GM19452 (cell line): Measurements from ENCODE around the gene PHACTR3.

Experiments
- ATAC-seq: cut with Tn5 transposase; IDR thresholded peaks from one replicate; pipeline ENCODE4 v1.9.1; 2021; ENCODE audit not compliant: unreplicated experiment

PHACTR3 gene

DNA sequence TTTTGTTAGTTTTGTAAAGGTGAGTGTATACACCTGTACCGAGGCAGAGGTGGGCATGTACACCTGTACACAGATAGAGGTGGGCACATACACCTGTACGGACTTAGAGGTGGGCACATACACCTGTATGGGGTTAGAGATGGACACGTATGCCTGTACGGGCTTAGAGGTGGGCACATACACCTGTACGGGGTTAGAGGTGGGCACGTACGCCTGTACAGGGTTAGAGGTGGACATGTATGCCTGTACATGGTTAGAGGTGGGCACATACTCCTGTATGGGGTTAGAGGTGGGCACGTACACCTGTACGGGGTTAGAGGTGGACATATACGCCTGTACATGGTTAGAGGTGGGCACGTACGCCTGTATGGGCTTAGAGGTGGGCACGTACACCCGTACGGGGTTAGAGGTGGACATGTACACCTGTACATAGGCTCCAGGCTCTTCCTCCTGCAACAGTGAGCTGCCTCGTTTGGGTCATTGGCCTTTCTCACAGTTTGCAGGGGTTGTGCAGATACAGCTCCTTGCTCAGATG is 63.7 kb downstream of the PHACTR3 start:
- ATAC-seq = no peak

DNA sequence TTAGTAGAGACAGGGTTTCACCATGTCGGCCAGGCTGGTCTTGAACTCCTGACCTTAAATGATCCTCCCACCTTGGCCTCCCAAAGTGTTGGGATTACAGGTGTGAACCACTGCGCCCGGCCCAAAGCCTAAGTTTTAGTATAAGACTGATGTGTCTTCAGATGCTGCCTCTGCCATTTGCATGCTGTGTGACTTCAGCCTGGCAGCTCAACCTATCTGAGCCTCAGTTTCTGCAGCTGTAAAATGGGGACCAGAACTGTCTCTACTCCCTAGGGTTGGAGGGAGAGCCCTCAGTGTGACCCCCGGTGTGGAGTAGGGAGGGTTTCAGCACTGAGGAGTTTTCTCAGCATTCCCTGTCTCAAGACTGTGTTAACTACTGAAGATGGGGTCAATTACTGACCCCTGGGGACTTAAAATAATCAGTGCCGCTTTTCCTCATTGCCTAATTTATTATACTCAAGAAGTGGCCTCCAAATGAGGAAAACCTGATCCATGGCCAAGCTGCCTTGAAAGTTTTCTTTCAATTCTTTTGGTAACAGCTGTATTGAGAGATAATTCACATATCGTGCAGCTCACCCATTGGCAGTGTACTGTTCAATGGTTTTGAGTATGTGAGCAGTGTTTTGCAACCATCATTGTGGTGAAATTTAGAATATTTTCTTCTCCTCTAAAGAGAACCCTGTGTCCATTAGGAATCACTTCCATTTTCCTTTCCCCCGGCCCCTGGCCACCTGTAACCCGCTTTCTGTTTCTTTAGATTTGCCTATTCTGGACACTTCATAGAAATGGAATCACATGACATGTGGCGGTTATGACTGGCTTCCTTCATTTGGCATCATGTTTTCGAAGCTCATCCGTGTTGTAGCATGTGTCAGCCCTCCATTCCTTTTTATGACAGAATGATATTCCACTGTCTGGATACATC is 64.8 kb downstream of the PHACTR3 start:
- ATAC-seq = no peak

DNA sequence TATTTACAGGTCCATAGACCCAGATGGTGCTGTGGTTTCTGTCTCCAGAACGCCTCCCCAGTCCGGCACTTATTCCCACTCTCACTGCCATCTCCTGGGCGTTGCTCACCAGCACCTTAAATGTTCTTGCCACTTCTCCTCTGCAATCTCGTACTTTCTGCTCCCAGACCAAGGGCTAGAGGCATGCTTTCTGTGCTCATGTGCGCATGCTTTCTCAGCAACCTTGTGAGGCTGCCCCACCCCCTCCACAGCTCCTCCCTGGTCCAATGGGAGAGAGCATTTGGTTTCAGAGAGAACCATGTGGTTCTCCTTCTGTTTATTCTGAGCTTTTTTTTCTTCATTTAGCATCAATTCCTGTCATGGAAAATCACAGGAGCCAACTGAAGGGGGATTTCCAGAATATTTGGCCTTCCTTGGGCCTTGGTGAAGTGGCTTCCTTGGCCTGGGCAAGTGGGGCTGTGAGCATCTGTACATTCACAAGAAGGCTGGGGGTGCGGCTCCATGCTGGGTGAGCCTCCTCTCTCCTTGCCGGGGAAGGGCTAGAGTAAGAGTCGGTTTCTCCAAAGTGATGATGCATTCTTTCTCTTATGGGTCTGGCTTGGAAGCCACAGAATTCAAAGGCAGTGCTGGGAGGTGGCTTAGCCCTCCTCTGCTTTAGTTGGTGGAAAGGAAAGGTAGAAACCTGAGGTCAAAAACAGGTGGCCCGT is 66.6 kb downstream of the PHACTR3 start:
- no peak for ATAC-seq

DNA sequence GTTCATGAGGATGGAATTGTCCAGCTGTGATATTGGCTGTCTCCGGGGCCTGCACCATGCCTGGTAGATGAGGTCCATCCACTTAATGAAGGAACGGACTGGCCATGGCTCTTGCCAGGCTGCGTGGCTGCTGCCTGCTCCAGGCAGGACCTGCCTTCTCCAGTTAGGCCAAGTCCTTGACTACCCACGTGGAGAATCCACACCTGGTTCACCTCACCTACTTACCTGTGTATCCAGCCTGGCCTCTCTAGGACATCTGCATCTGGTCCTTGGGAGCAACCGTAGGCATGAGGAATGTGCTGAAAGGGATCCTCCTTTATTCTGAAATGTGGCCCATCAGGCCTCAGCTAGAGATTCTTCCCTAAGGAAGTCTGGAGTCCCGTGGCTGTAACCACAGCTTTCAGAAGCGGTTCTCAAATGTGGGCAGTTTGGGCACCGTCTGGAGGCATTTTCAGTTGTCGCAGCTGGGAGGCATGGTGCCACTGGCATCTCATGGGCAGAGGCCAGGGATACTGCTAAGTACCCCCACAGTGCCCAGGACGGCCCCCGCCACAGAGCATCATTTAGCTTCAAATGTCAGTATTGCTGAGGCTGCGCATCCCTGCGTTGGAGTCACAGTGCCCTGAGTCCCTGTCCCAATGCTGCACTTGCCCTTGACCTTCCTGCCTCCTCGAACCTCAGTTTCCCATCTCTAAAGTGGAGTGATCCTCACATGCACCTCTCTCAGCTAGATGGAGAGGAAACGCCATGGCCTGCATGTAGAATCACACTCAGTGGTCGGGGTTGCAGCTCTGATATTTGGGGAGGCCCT is 67.5 kb downstream of the PHACTR3 start:
- no peak for ATAC-seq

DNA sequence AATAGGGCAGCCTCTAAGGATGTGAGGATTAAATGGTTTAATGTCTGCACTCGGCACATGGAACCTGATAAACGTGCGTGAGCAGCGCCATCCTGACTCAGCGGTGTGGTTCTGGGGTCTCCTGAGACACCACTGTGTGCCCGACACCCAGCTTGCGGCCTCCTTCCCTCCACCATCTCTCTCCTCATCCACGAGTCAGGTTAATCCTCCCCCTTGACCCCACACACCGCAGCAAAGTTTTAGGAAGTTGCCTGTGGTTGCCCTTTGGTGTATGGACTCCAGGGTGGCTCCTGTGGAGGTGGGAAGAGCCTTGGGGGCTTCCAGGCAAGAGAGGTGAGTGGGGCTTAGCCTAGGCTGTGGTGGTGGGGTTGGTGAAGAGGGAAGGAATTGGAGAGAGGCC is 68.2 kb downstream of the PHACTR3 start:
- no peak for ATAC-seq

- ATAC-seq = no peak
Measured at GRCh38 chr20:59673288-59673997, 69.1 kb downstream of the PHACTR3 start.

DNA sequence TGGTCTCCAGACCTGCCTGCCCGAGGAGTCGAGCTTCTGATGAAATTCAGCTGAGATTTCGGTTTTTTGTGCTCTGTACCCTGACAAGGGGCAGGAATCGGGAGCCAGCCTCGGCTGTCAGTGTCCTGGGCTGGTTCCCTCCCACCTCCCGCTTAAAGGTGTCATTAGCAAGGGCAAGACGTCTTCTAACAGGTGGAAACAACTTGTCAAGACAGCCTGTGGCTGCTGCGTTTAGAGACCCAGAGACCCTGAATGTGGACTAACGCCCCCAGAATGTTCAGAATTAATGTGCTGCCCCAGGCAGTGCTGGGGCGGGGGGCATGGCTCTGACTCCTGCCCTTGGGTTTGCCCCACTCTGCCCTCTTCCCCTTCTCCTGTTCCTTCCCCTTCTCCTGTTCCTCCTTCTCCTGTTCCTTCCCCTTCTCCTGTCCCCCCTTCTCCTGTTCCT is 69.7 kb downstream of the PHACTR3 start:
- ATAC-seq = no peak

DNA sequence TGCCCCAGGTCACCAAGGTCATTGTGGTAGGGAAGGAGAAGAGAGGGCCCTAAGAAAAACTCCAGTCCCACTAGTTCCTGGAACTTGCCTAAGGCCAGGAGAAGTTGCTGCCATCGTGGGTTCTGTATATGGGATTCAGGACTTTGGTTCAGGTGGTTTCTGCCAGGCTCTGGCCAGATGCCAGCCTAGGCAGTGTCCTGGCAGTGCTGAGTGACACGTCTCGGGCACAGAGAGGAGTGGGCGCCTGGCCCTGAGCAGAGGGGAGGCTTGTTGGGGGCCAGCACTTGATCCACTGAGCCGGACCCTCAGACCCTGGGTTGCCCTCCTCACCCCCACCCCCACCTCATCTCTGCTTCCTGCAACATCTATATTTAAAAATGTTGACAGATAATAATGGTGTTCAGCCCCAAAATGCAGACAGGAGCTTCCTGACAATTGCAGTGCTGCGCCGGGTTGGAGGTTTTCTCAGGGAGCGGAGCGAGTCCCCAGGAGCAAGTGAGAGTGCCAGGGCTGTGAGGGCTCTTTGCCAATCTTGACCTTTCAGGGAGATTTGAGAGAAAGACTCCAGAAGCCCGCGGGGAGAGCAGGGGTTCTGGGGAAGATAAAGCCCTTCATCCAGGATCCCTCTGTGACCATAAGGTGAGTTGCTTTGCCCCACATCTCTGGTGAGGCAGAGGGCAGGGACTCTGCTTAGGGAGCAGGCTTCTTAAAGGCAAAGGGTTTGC is 71.9 kb downstream of the PHACTR3 start:
- ATAC-seq = no peak

DNA sequence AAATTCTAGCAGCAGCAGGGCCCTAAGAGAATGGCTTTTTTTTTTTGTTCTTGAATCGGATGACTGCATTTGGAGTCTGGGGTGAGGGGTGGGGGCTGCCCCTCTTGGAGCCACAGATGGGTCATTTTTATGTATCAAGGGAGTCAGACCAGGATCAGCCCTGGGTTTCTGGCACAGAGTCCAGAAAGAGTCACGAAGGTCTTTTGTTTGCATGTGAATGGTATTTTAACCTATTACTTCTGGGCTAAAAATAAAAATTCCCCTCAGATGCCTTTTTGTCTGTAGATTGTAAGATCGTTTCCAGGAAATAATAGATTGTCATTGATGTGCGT is 72.5 kb downstream of the PHACTR3 start:
- no peak for ATAC-seq

DNA sequence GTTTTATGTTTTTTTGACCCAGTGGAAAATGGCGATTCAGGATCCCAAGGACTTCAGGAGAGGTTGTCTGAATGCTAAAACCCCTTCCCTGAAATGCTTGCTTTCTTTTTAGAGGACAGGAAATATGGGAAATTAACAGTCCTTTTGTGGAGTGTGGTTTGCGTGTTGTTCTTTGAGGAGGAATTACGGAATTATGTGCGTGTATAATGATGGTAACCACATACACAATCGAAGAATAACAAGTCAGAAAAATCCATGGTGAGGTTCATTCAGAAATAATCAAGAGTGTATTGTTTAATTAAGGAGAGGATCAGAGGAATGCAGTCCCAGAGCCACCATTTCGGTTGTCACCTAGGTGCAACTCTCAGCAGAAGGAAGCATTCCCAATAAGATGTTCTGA is 73.2 kb downstream of the PHACTR3 start:
- no peak for ATAC-seq

DNA sequence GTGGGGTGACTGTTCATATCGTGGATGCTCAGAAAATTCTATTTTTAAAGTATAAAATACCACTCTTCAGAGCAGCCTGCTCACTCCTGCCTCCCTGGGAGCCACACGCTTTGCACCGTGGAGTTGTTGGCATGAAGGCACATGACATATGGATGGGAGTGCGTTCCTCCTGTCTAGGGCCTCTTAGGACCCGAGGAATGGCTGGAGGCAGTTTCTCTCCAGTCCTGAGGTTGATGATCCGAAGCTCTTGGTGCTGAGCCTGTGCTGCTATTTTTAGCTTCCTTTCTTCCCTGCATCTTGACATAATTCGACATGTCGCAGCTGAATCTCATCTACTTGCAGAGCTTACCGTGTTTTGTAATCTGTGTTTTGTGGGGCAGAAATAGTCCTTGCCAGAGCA is 73.9 kb downstream of the PHACTR3 start:
- ATAC-seq = no peak

DNA sequence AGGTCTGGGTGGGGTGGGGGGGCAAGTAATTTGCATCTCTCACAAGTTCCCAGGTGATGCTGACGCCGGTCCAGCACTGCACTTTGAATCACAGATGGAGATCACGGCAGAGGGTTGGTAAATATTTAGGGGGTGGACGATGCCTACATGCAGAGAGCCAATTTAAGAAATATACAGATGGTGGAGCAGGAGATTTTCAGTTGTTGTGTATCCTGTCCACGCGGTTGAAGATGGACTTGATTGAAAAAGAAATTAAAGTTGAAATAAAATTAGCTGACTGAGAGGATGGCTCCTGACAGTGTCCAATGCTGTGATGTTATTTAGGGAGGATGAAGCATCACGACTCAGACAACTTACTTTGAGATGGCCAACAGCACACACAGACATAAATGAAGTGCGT is 74.6 kb downstream of the PHACTR3 start:
- no peak for ATAC-seq

DNA sequence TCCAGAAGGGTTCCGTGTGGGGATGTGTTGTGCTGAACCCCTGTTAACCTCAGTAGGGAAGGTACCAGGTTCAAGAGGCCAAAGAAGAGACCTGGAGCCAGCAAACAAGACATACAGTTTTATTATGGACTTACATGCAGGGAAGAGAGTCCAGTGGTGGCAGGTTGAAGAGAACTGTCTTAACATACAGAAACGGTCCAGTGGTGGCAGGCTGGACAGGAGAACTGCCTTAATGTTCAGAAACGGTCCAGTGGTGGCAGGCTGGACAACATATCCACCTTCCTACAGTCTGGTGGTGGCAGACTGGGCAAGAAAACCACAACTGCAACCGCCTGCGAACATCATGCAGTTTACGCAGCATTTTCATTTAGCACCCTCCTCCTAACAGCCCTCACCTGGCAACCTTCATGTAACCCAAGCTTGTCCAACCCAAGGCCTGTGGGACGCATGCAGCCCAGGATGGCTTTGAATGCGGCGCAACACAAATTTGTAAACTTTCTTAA is 75.9 kb downstream of the PHACTR3 start:
- no peak for ATAC-seq

DNA sequence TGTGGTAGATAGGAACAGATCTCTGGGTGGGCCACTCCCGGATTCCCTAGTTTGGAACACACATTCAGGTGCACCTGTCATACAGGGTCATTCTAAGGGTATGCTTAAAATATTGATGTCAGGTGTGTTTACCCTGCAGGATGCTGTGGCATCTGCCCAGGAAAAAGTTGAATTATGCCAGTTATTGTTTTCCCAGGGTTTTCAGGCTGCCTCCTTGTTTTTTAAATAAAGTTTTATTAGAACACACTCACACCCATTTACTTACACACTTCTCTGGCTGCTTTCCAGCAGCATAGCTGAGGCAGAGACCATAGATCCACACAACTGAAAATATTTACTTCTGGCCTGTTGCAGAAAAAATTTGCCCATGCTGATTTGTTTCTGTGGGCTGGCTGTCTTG is 76.5 kb downstream of the PHACTR3 start:
- no peak for ATAC-seq

GRCh38 chr20:59682603-59683002 is 78.3 kb downstream of the PHACTR3 start:
- no peak for ATAC-seq

DNA sequence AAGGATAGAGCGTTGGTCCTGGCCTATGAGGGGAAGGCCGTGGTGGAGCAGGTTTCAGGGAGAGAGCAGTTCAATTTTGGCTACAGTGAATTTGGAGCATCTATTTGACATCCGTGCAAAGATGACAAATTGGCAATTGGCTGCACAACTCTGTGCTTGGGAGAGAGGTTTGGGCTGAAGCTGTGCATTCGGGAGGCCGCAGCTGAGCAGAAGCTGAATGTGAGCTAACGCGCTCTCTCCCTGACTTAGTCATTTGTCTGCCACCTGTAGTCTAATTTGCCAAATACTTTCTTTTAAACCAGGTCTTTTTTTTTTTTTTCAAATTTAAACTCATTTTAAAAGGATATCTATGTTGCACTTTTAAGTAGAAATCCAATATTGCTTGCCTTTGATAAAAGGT is 78.8 kb downstream of the PHACTR3 start:
- no peak for ATAC-seq

- ATAC-seq = no peak
Measured at GRCh38 chr20:59684685-59685242, 80.4 kb downstream of the PHACTR3 start.

GRCh38 chr20:59686404-59687346 is 82.3 kb downstream of the PHACTR3 start:
- ATAC-seq = no peak
